Activated CD4-positive, CD25-positive, alpha-beta regulatory T cell treated with anti-CD3 and anti-CD28 coated beads, Interleukin-2, amount 50 U/mL, for 24 hours (primary cell): ENCODE data around the gene SDCCAG8.
A peak's percentile ranks its signal among the peaks of the same experiment; 100 is the strongest.

Source experiments
- ATAC-seq, 2 donors: fragments of 150-1000 bp; cut with Tn5 transposase; one replicate each; pipeline ENCODE4 v1.10.0; 2021; ENCODE audit warnings: mild to moderate bottlenecking in 1 of 2, moderate library complexity in 1 of 2

Gene SDCCAG8

GRCh38 chr1:243465081-243465480 lies 209.2 kb downstream of the SDCCAG8 start:
- no peak for ATAC-seq

GRCh38 chr1:243465738-243466137 lies 209.9 kb downstream of the SDCCAG8 start:
- peak in 1 of 2 donors; percentile 13 for ATAC-seq

- ATAC-seq: no peak
These were observed 213.7 kb downstream of the SDCCAG8 start for GRCh38 chr1:243469497-243469896.

- ATAC-seq: no peak
These were observed 214.7 kb downstream of the SDCCAG8 start for GRCh38 chr1:243470502-243470901.

- no peak for ATAC-seq
These were observed 215.3 kb downstream of the SDCCAG8 start for GRCh38 chr1:243471026-243471685.

GRCh38 chr1:243471754-243472745 lies 216.2 kb downstream of the SDCCAG8 start:
- no peak for ATAC-seq

GRCh38 chr1:243473227-243474135 lies 217.6 kb downstream of the SDCCAG8 start:
- no peak for ATAC-seq

- no peak for ATAC-seq
These were observed 218.5 kb downstream of the SDCCAG8 start for GRCh38 chr1:243474136-243474881.

- ATAC-seq: no peak
These were observed 219.1 kb downstream of the SDCCAG8 start for GRCh38 chr1:243474906-243475305.

- ATAC-seq: no peak
These were observed 220.1 kb downstream of the SDCCAG8 start for GRCh38 chr1:243475966-243476365.

GRCh38 chr1:243477731-243478290 lies 222.0 kb downstream of the SDCCAG8 start:
- ATAC-seq: no peak

- no peak for ATAC-seq
These were observed 225.3 kb downstream of the SDCCAG8 start for GRCh38 chr1:243481101-243481500.

GRCh38 chr1:243482141-243483022 lies 226.5 kb downstream of the SDCCAG8 start:
- ATAC-seq: no peak

- ATAC-seq: peak in 1 of 2 donors; percentile 11
These were observed 227.4 kb downstream of the SDCCAG8 start for GRCh38 chr1:243483071-243483771.

GRCh38 chr1:243483952-243484351 lies 228.1 kb downstream of the SDCCAG8 start:
- ATAC-seq: no peak

GRCh38 chr1:243487036-243487648 lies 231.3 kb downstream of the SDCCAG8 start:
- no peak for ATAC-seq

- no peak for ATAC-seq
These were observed 231.9 kb downstream of the SDCCAG8 start for GRCh38 chr1:243487649-243488227.

- ATAC-seq: no peak
These were observed 232.8 kb downstream of the SDCCAG8 start for GRCh38 chr1:243488459-243489157.
